CD4-positive, alpha-beta T cell treated with Interleukin-10 for 1 hour (primary cell): ENCODE data around the gene SRP72.

Source experiments
- DNase-seq: peaks from one replicate; pipeline ENCODE4 v3.0.0-alpha.2; 2020

SRP72 gene

DNA sequence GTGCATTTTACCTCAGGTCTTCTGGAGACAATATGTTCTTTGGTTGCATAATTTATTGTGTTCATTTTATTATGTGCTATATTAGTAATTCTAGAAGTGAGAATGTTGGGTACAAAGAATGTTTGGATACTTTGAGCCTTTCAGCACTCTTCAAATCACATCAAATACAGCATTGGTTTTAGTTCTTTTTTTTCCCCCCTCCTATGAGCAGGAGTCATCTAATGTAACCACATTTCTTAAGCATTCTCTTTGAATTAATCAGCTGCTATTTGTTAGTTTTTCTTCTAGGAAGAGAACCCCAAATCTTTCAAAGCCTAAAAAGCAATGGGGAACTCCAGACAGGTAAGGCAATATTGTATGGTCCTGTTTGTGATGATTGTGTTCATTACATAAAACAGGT, 84.9 kb downstream of the SRP72 start:
- DNase-seq: no peak
